Upper lobe of left lung (tissue), 4 donors: ENCODE data around the gene ELF4.

Experiments
- CTCF ChIP-seq, 6 experiments: fragments of 450-650 bp in 4 of 6; fragments of 200-600 bp in 2 of 6; sonication (generic) in 2 of 6; IDR thresholded peaks; one replicate each; pipeline ENCODE4 v1.5.1; 2016 to 2019; ENCODE audit warnings: antibody characterized with exemption in 6 of 6
- POLR2AphosphoS5 ChIP-seq, 2 donors: sonication (generic); formaldehyde crosslinking; IDR thresholded peaks; one replicate each; pipeline ENCODE4 v1.5.1; 2017; ENCODE audit warnings: antibody characterized with exemption in 2 of 2

DNA sequence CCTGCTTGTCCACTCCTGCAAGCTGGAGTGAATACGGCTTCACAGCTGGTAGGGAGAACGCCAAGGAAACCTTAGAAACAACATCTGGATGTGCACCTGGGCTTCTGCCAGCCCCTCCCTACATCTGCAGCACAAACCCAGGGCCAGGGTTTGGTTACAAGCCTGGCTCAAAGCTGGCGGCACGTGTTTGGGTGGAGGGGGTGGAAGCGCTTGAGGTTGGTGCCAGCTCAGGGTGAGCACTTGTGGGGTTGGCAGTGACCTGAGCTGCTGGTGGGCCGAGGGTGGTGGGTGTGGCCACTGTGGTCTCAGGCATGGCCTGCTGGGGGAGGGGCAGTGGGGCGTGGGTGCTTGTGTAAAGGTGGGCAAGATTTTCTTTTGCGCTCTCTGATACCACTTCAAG, 15.6 kb downstream of the ELF4 start:
- no peak for TF ChIP-seq CTCF (IDR thresholded peaks at IDR 0.05)
- no peak for TF ChIP-seq POLR2AphosphoS5 (IDR thresholded peaks at IDR 0.05)
